Measurements from ENCODE around the gene LYG2. TPM values are rescaled to one million over a fixed set of nuclear protein-coding genes. Genes with fewer than 3 reads are reported as not detected.
"Not testable (repeated sequence)": the region's sequence is repeated elsewhere in the genome, so short reads cannot be mapped to it uniquely, and the experiment has no call there.

Gene LYG2
- total and polyA plus RNA-seq, 8 donors = 0.16 TPM; not detected in 7

- H3K4me3 ChIP-seq = no peak overlapping the region
- intact Hi-C loops (cut with DNase I) = no loop called here
- TF ChIP-seq CTCF (IDR thresholded peaks at IDR 0.05) = no peak
- H3K27me3 ChIP-seq = no peaks in the 10 kb centered on the region
- no peaks in the 10 kb centered on the region for H3K4me1 ChIP-seq
- 85 to 88% methylated on average over 6 of the region's 6 CpGs for WGBS, 2 donors
- no peak overlapping the region for H3K27ac ChIP-seq
- DNase-seq = no peak
- ATAC-seq = no peak
- H3K36me3 ChIP-seq = no peaks in the 10 kb centered on the region
- no peaks in the 10 kb centered on the region for H3K9me3 ChIP-seq
- no peak for FAIRE-seq
These were observed 15.0 kb downstream of the LYG2 start for GRCh38 chr2:99240431-99240830.

- ATAC-seq (no peak), DNase-seq (no peak)
- intact Hi-C loops (cut with DNase I) = no loop called here
These were observed 16.9 kb downstream of the LYG2 start for GRCh38 chr2:99238599-99238998.

GRCh38 chr2:99233177-99233576, 22.3 kb downstream of the LYG2 start:
- H3K4me3 ChIP-seq; ATAC-seq; H3K9me3 ChIP-seq; FAIRE-seq; DNase-seq; H3K27ac ChIP-seq; H3K4me1 ChIP-seq; intact Hi-C loops (cut with DNase I); H3K27me3 ChIP-seq; H3K36me3 ChIP-seq: not testable (repeated sequence)

More at GRCh38 chr2:99238599-99238998, 16.9 kb downstream of the LYG2 start:
- FAIRE-seq = no peak
- no peak overlapping the region for H3K4me3 ChIP-seq
- TF ChIP-seq CTCF (IDR thresholded peaks at IDR 0.05) = no peak
- H3K4me1 ChIP-seq = no peaks in the 10 kb centered on the region
- H3K36me3 ChIP-seq = no peaks in the 10 kb centered on the region
- H3K9me3 ChIP-seq = no peaks in the 10 kb centered on the region
- H3K27ac ChIP-seq = no peak overlapping the region
- WGBS, 2 donors = 95% methylated on average over 6 of the region's 6 CpGs
- no peaks in the 10 kb centered on the region for H3K27me3 ChIP-seq

GRCh38 chr2:99217929-99218501, 37.5 kb downstream of the LYG2 start:
- no peak overlapping the region for H3K27ac ChIP-seq
- WGBS, 2 donors = 82 to 89% methylated on average over 4 of the region's 4 CpGs
- ATAC-seq = no peak

GRCh38 chr2:99216096-99216495, 39.4 kb downstream of the LYG2 start:
- Histone ChIP-seq H3K4me3 (no peak overlapping the region), H3K27ac (no peak overlapping the region), H3K4me1 (no peaks in the 10 kb centered on the region), H3K36me3 (no peaks in the 10 kb centered on the region), H3K27me3 (no peaks in the 10 kb centered on the region), H3K9me3 (no peaks in the 10 kb centered on the region)
- DNase-seq (no peak), ATAC-seq (no peak), FAIRE-seq (no peak)
- TF ChIP-seq CTCF (IDR thresholded peaks at IDR 0.05) = no peak
- 86 to 95% methylated on average over 2 of the region's 2 CpGs for WGBS, 2 donors
- intact Hi-C loops (cut with DNase I) = no loop called here

More at GRCh38 chr2:99217929-99218501, 37.5 kb downstream of the LYG2 start:
- no peak for FAIRE-seq
- Histone ChIP-seq H3K4me3 (no peak overlapping the region), H3K4me1 (no peaks in the 10 kb centered on the region), H3K9me3 (no peaks in the 10 kb centered on the region), H3K27me3 (no peaks in the 10 kb centered on the region), H3K36me3 (no peaks in the 10 kb centered on the region)
- no peak for DNase-seq
- TF ChIP-seq CTCF (IDR thresholded peaks at IDR 0.05) = no peak
- intact Hi-C loops (cut with DNase I) = no loop called here

Measured in pancreas (tissue), 10 donors.